ENCODE results near the gene PDRG1. TPM values are rescaled to one million over a fixed set of nuclear protein-coding genes. Genes with fewer than 3 reads are reported as not detected.

PDRG1 gene
- total RNA-seq: 15.5 and 16.4 TPM in 2 replicates

GRCh38 chr20:31951530-31952453, at the start of gene PDRG1:
Gene PDRG1, minus strand, starts transcription at chr20:31952046. Its CDS starts 85 bp downstream, at chr20:31951961.
- Mint-ChIP-seq H3K27me3 (ENCODE audit: low read depth) (peaks cover 7% of the 10 kb centered on the region), H3K27ac (peak within 1 kb of the TSS; percentile 95), H3K36me3 (ENCODE audit: low read depth) (peaks cover 30% of the 10 kb centered on the region), H3K4me1 (ENCODE audit: low read depth) (peaks cover 19% of the 10 kb centered on the region), H3K9me3 (no peaks in the 10 kb centered on the region), H3K4me3 (ENCODE audit: low read depth) (peak within 1 kb of the TSS; percentile 86)
- peak; percentile 95 for DNase-seq (ENCODE audit: low spot score)
- intact Hi-C loops (cut with micrococcal nuclease): loop anchor here (1.0 to 10.0 kb wide), 2 partner anchors 99 to 127 kb away; no protein-coding TSS in a partner anchor

- DNase-seq (ENCODE audit: low spot score): no peak
- Mint-ChIP-seq H3K4me1 (ENCODE audit: low read depth) (no peaks in the 10 kb centered on the region), H3K36me3 (ENCODE audit: low read depth) (no peaks in the 10 kb centered on the region), H3K27me3 (ENCODE audit: low read depth) (peaks cover 24% of the 10 kb centered on the region), H3K9me3 (no peaks in the 10 kb centered on the region), H3K4me3 (ENCODE audit: low read depth) (no peak overlapping the region), H3K27ac (no peak overlapping the region)
- intact Hi-C loops (cut with micrococcal nuclease): no loop called here
These were observed 46.4 kb upstream of the PDRG1 start for GRCh38 chr20:31998246-31998645.

- Mint-ChIP-seq H3K27me3 (ENCODE audit: low read depth) (peaks cover 31% of the 10 kb centered on the region), H3K4me1 (ENCODE audit: low read depth) (no peaks in the 10 kb centered on the region), H3K36me3 (ENCODE audit: low read depth) (no peaks in the 10 kb centered on the region), H3K27ac (no peak overlapping the region), H3K4me3 (ENCODE audit: low read depth) (no peak overlapping the region), H3K9me3 (no peaks in the 10 kb centered on the region)
- DNase-seq (ENCODE audit: low spot score): no peak
- intact Hi-C loops (cut with micrococcal nuclease): no loop called here
These were observed 45.1 kb upstream of the PDRG1 start for GRCh38 chr20:31996996-31997395.

GRCh38 chr20:31992086-31992485, 40.2 kb upstream of the PDRG1 start:
- intact Hi-C loops (cut with micrococcal nuclease): no loop called here
- no peak for DNase-seq (ENCODE audit: low spot score)
- peaks cover 2% of the 10 kb centered on the region for H3K4me1 Mint-ChIP-seq (ENCODE audit: low read depth)
- no peaks in the 10 kb centered on the region for H3K36me3 Mint-ChIP-seq (ENCODE audit: low read depth)
- H3K9me3 Mint-ChIP-seq: no peaks in the 10 kb centered on the region
- H3K27ac Mint-ChIP-seq: no peak overlapping the region
- H3K4me3 Mint-ChIP-seq (ENCODE audit: low read depth): no peak overlapping the region
- H3K27me3 Mint-ChIP-seq (ENCODE audit: low read depth): peaks cover 31% of the 10 kb centered on the region

GRCh38 chr20:31991339-31991705, 39.5 kb upstream of the PDRG1 start:
- Mint-ChIP-seq H3K27me3 (ENCODE audit: low read depth) (peaks cover 25% of the 10 kb centered on the region), H3K36me3 (ENCODE audit: low read depth) (no peaks in the 10 kb centered on the region), H3K4me3 (ENCODE audit: low read depth) (no peak overlapping the region), H3K9me3 (no peaks in the 10 kb centered on the region), H3K4me1 (ENCODE audit: low read depth) (peaks cover 2% of the 10 kb centered on the region), H3K27ac (no peak overlapping the region)
- DNase-seq (ENCODE audit: low spot score): no peak
- intact Hi-C loops (cut with micrococcal nuclease): no loop called here

- H3K27me3 Mint-ChIP-seq (ENCODE audit: low read depth): peaks cover 22% of the 10 kb centered on the region
- no peaks in the 10 kb centered on the region for H3K36me3 Mint-ChIP-seq (ENCODE audit: low read depth)
These were observed 38.9 kb upstream of the PDRG1 start for GRCh38 chr20:31990641-31991338.

GRCh38 chr20:31989030-31989645, 37.3 kb upstream of the PDRG1 start:
- intact Hi-C loops (cut with micrococcal nuclease): no loop called here
- Mint-ChIP-seq H3K4me1 (ENCODE audit: low read depth) (peaks cover 2% of the 10 kb centered on the region), H3K27ac (no peak overlapping the region), H3K27me3 (ENCODE audit: low read depth) (peaks cover 16% of the 10 kb centered on the region), H3K9me3 (no peaks in the 10 kb centered on the region), H3K36me3 (ENCODE audit: low read depth) (no peaks in the 10 kb centered on the region), H3K4me3 (ENCODE audit: low read depth) (no peak overlapping the region)
- DNase-seq (ENCODE audit: low spot score): no peak

More at GRCh38 chr20:31990641-31991338, 38.9 kb upstream of the PDRG1 start:
- Mint-ChIP-seq H3K9me3 (no peaks in the 10 kb centered on the region), H3K4me1 (ENCODE audit: low read depth) (peaks cover 2% of the 10 kb centered on the region), H3K27ac (no peak overlapping the region), H3K4me3 (ENCODE audit: low read depth) (no peak overlapping the region)
- no peak for DNase-seq (ENCODE audit: low spot score)
- intact Hi-C loops (cut with micrococcal nuclease): no loop called here

GRCh38 chr20:31988430-31989015, 36.7 kb upstream of the PDRG1 start:
- peaks cover 2% of the 10 kb centered on the region for H3K4me1 Mint-ChIP-seq (ENCODE audit: low read depth)
- no peak overlapping the region for H3K4me3 Mint-ChIP-seq (ENCODE audit: low read depth)
- no peaks in the 10 kb centered on the region for H3K36me3 Mint-ChIP-seq (ENCODE audit: low read depth)
- no peak for DNase-seq (ENCODE audit: low spot score)
- no peak overlapping the region for H3K27ac Mint-ChIP-seq
- no peaks in the 10 kb centered on the region for H3K9me3 Mint-ChIP-seq
- H3K27me3 Mint-ChIP-seq (ENCODE audit: low read depth): peaks cover 10% of the 10 kb centered on the region
- intact Hi-C loops (cut with micrococcal nuclease): no loop called here

GRCh38 chr20:31987744-31988143, 35.9 kb upstream of the PDRG1 start:
- Mint-ChIP-seq H3K36me3 (ENCODE audit: low read depth) (no peaks in the 10 kb centered on the region), H3K9me3 (no peaks in the 10 kb centered on the region), H3K27ac (no peak overlapping the region), H3K4me3 (ENCODE audit: low read depth) (no peak overlapping the region), H3K4me1 (ENCODE audit: low read depth) (peaks cover 2% of the 10 kb centered on the region), H3K27me3 (ENCODE audit: low read depth) (peaks cover 5% of the 10 kb centered on the region)
- intact Hi-C loops (cut with micrococcal nuclease): no loop called here
- DNase-seq (ENCODE audit: low spot score): no peak

- no peaks in the 10 kb centered on the region for H3K36me3 Mint-ChIP-seq (ENCODE audit: low read depth)
These were observed 33.2 kb upstream of the PDRG1 start for GRCh38 chr20:31984981-31985471.

GRCh38 chr20:31981784-31982183, 29.9 kb upstream of the PDRG1 start:
- H3K36me3 Mint-ChIP-seq (ENCODE audit: low read depth): no peaks in the 10 kb centered on the region
- H3K4me3 Mint-ChIP-seq (ENCODE audit: low read depth): no peak overlapping the region
- no peaks in the 10 kb centered on the region for H3K9me3 Mint-ChIP-seq
- no peak overlapping the region for H3K27ac Mint-ChIP-seq
- no peak for DNase-seq (ENCODE audit: low spot score)
- H3K4me1 Mint-ChIP-seq (ENCODE audit: low read depth): no peaks in the 10 kb centered on the region
- H3K27me3 Mint-ChIP-seq (ENCODE audit: low read depth): peaks cover 3% of the 10 kb centered on the region
- intact Hi-C loops (cut with micrococcal nuclease): no loop called here

More at GRCh38 chr20:31984981-31985471, 33.2 kb upstream of the PDRG1 start:
- no peaks in the 10 kb centered on the region for H3K9me3 Mint-ChIP-seq
- intact Hi-C loops (cut with micrococcal nuclease): no loop called here
- H3K4me1 Mint-ChIP-seq (ENCODE audit: low read depth): peaks cover 2% of the 10 kb centered on the region
- DNase-seq (ENCODE audit: low spot score): no peak
- peaks cover 3% of the 10 kb centered on the region for H3K27me3 Mint-ChIP-seq (ENCODE audit: low read depth)
- H3K4me3 Mint-ChIP-seq (ENCODE audit: low read depth): no peak overlapping the region
- no peak overlapping the region for H3K27ac Mint-ChIP-seq

GRCh38 chr20:31979713-31980426, 28.0 kb upstream of the PDRG1 start:
- Mint-ChIP-seq H3K9me3 (no peaks in the 10 kb centered on the region), H3K27ac (no peak overlapping the region), H3K4me1 (ENCODE audit: low read depth) (no peaks in the 10 kb centered on the region), H3K4me3 (ENCODE audit: low read depth) (no peak overlapping the region), H3K36me3 (ENCODE audit: low read depth) (no peaks in the 10 kb centered on the region), H3K27me3 (ENCODE audit: low read depth) (peaks cover 3% of the 10 kb centered on the region)
- intact Hi-C loops (cut with micrococcal nuclease): no loop called here
- DNase-seq (ENCODE audit: low spot score): no peak
